HCEC 1CT (cell line): Measurements from ENCODE around the gene UBE2C.

Experiments
- DNase-seq: peaks from one replicate; pipeline ENCODE4 v3.0.0-alpha.2; 2017

The UBE2C gene

GRCh38 chr20:45833883-45834796 lies 21.7 kb downstream of the UBE2C start:
- peak; percentile 44 for DNase-seq

GRCh38 chr20:45834797-45835161 lies 22.3 kb downstream of the UBE2C start:
- DNase-seq, result no peak

DNA sequence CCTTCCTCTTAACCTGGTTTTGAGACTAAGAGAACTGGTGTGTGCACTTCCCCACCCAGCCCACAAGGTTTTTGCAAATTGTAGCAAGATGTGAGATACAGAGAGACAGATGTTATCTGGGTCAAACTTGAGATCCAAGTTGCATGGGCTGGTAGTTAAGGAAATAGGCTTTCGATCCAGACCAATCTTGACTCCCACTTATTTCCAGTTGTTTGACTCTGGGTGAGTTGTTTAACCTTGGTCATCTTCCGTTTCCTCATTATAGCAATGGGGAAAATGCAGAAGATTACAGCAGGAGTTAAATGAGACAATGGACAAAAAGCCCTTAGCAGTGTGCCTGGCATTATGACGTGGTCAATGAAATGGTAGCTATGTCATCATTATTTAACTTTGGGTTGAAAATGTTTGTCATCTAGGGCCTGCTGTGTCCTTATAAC lies 22.9 kb downstream of the UBE2C start:
- no peak for DNase-seq

DNA sequence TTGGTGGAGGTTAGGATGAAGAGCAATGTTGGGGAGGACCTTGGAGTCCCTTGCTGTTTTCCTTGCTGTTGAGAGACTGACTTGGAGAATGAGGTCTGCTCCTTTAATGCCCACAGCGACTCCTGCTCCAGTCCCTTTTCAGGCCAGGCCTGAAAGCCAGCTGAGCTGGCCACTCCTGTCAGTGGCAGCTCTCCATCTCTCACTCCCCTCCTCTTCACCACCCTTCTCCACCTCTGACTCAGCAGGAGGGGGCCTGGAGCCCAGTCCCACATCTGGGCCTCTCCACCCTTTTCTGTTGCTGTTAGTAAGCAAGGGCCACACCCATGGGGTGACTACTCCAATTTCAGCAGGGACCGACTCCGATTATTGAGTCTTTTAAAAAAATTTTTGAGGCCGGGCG lies 23.4 kb downstream of the UBE2C start:
- peak; percentile 47 for DNase-seq

- no peak for DNase-seq
Observed at GRCh38 chr20:45836841-45837240, 24.4 kb downstream of the UBE2C start.

GRCh38 chr20:45840700-45841198 lies 28.3 kb downstream of the UBE2C start:
- no peak for DNase-seq

- no peak for DNase-seq
Observed at GRCh38 chr20:45841407-45842129, 29.1 kb downstream of the UBE2C start.

DNA sequence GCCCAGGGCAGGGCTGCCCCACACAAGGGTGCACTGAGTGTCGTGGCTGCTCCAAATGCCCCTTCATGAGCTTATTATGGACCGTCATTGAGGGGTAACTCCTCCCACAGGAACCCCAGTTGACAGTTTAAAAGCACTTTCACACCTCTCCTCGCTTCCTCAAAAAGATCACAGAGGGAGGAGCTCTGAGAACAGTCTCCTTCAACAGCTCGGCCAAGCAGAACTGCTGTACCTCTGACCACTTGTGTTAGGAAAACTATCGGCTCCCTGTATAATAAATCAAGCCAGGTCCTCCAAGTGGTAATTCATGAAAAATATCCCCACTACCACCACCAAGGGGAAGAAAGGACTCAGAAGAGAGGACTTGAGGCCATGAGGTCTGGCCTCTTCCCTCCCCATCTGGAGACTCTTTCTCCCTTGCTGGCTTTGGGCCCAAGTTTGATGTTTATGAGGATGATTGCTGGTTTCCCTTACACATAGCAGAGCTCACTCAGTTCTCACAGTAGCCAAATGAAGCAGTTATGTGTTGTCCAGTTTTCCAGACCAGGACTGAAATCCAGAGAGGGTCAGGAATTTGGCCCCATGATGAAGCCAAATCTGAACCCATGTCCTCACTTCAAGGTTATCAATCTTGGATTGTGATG lies 29.8 kb downstream of the UBE2C start:
- DNase-seq, result peak; percentile 30

GRCh38 chr20:45843506-45843905 lies 31.1 kb downstream of the UBE2C start:
- DNase-seq, result no peak

- no peak for DNase-seq
Observed at GRCh38 chr20:45845452-45845851, 33.0 kb downstream of the UBE2C start.

- no peak for DNase-seq
Observed at GRCh38 chr20:45848421-45848820, 36.0 kb downstream of the UBE2C start.

DNA sequence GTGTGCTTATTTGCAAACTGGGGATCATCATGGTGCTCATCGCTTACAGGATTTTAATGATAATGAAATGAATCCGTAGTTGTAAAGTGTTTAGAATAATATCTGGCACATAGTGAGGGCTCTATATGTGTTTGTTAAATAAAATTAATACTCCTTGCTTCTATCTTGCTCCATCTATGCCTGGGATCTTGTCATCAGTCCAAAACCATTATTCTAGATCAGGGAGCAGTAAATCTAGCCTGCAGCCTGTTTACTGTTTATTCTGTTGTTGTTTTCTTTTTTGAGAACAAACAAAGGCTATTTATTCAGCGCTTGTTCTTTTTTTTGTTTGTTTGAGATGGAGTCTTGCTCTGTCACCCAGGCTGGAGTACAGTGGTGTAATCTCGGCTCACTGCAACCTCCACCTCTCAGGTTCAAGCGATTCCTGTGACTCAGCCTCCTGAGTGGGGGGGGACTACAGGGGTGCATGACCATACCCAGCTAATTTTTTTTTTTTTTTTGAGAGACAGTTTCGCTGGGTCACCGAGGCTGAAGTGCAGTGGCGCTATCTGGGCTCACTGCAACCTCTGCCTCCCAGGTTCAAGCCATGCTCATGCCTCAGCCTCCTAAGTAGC lies 36.6 kb downstream of the UBE2C start:
- no peak for DNase-seq

DNA sequence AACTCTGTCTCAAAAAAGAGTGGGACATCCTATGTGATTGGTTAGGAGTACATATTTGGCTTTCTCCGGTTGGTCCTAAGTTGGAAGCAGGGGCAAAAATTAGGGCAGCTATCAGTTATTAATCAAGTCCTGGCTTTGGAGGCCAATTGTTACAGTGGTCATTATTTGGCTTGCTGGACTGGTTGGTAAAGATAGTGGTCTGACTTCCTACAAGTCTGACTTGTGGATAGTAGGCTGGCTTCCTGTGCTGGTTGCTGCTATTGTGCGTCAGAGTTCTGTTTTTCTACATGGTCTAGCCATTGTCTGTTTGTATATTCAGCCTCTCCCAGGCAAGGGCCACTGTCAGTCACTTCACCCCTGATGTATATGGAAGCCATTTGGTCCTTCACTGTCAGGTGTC lies 37.8 kb downstream of the UBE2C start:
- DNase-seq, result no peak

DNA sequence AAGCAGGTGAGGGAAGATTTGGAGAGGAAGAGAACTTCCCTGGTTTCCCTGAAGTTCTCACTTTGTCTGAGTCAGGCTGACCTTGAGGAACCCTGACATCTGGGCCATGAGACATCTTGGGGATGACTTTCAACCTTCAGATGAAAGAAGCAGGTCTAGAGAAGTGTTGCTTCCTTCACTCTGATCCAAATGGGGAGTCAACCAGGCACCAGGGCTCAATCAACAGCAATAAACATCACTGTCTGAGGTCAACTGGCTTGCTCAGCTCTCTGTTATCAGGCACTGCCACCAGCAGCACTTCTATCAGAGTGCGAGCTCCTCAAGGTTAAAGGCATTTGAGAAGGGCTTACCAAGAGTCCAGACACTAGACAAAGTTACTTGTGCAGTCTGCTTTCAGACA lies 38.5 kb downstream of the UBE2C start:
- DNase-seq, result no peak

DNA sequence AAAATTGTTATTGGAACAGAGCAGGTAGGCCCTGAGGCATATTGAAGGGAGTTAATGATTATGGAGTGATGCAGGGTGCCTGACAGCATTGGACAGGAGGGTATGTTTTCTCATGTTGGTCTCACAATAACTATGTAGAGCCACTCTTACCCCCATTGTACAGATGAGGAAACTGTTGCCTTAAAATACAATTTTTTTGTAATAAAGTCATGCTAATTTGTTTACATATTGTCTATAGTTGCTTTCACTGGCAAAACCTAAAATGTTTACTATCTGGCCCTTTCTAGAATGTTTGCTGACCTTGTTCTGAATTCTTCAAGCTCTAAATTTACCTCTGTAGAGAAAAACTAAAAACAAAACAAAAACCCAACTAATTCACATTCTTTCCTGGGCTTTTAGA lies 39.1 kb downstream of the UBE2C start:
- no peak for DNase-seq

GRCh38 chr20:45852326-45852725 lies 39.9 kb downstream of the UBE2C start:
- no peak for DNase-seq

DNA sequence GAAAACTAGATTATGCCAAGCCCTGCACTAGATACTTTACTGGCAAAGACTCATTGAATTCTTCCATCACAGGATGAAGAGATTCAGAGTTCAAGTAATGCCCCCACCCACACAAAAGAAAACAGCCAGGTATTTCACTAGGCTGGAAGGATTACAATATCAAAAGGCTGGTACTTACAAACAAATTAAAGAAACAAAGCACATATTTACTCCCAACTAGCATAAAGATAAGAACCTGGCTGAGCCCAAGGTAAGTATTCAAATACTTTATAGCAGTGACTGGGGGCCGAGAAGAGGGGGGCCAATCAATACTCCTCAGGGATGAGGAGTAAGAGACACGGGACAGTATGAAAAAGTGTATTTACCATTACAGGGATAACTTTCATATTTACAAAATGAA lies 41.0 kb downstream of the UBE2C start:
- DNase-seq, result no peak

DNA sequence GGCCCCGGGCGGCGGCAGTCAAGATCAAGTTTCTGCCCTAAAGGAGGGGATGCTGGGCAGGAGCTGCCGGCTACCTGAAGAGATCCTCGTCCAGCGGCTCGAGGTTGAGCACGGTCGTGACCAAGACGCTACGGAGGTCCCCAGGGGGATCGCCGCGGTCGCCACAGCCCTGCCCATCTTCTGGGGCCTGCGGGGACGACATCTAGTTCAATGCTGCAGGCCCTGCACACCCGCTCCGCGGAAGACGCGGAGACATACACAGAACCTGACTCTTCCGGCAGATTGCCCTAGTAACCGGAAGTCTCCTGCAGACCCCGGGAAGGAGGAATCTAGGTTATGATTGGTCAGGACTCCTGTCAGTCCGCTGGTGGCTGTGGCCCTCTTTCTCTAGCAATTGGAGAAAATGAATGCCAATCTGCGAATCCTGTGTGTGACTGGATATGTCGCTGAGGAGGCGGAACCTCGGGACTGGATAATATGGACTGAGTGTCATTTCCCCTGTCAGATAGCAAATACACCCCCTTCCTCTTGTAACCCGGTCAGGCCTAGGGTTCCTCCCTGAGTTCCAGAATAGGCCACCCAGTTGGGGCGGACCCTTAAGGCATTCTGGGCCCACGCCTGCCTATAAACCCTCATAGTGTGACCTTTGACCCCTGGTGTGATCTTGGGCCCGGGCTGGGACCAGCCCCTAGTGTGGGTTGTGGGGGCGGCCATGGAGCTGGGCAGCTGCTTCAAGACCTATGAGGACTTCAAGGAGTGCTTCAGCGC lies 44.9 kb downstream of the UBE2C start, which contains the start of the genes ACOT8 and ZSWIM3:
TSS of gene ACOT8 (minus strand) at position 279 of the 768 bp plus-strand sequence. CDS start at position 202, 77 bp downstream.
TSS of gene ZSWIM3 (plus strand) at position 501 of the 768 bp plus-strand sequence. CDS start at position 713, 212 bp downstream.
- DNase-seq, result peak; percentile 100

DNA sequence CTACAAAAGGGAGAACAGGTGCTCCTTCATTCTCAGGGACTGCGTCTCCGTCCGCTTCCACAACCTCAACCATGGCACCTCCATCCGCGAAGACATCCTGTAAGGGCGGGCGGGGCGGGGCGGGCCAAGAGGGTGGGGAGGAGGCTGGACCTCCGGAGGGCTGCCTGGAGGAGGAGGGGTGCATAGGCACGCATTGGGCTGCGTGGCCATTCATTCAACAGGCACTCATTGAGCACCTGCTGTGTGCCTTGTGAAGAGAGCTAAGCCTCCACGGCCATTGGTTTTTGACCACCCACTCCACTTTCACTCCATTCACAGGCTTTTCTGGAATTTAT lies 45.4 kb downstream of the UBE2C start:
- DNase-seq, result no peak

DNA sequence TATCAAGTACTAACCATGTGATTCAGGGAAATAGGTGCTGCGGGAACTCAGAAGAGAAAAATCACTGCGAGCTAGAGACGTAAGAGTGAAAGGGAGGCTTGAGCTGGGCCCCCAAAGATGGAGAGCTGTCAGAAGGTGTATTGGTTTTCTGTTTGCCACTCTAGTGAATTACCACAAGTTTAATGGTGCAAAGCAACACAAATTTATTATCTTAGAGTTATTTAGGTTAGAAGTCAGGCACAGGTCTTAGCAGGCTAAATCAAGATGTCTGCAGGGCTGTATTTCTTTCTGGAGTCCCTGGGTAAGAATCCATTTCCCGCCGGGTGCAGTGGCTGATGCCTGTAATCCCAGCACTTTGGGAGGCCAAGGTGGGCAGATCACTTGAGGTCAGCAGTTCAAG lies 47.5 kb downstream of the UBE2C start:
- DNase-seq, result no peak

- DNase-seq, result no peak
Observed at GRCh38 chr20:45860560-45861220, 48.2 kb downstream of the UBE2C start.
